Ramos (cell line): ENCODE measurements around the gene GALNT9.
"Not testable (repeated sequence)": the region's sequence is repeated elsewhere in the genome, so short reads cannot be mapped to it uniquely, and the experiment has no call there.

Experiments used
- in situ Hi-C: fragments of 300-500 bp; cut with MboI; formaldehyde crosslinking; loops from one replicate; pipeline ENCODE4 v1.14.3; 2022; ENCODE audit warnings: low sequenced_read_pairs; ENCODE audit not compliant: unreplicated experiment

The GALNT9 gene

DNA sequence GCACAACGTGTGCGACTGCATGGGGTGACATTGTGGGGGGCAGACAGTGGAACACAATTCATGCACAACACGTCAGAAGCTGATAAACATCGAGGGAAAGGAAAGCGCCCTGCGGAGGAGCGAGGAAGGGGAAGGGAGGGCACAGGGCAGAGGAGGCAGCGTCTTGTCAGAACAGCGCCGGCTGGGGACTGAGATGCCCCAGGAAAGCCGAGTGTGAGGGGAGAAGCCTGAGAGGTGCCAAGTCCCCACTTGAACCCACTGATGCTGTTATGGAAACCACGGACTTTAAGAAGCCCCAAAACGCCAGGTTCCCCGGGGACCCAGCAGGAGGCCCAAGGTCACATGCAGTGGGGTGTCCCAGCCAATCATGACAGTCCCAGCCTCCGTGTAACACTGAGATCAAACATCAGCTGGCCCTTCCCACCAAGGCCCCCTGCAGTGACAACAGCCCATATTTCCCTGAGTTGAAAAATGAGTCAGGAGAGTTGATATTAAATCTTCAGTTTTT is 70.0 kb downstream of the GALNT9 start:
- in situ Hi-C loops: no loop called here

DNA sequence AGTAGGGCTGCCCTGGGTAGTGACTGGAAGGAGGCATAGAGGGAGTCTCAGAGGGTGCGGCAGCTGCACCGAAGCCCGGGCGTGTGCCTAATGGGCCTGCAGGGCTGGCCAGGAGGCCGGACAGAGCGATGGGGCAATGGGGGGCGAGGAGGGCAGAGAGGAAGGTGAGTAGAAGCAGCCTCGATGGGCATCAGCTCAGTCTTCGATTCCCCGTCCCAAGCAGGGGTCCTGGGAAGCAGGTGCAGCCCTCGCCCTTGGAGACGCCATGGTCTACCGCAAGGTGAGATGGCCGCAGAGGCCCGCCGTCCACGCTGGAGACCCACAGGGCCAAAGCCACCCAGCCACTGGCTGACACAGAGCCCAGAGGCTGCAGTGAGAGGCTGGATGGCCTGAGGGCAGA is 70.8 kb downstream of the GALNT9 start:
- in situ Hi-C loops: no loop called here

- in situ Hi-C loops: no loop called here
Observed at GRCh38 chr12:132257955-132258490, 71.4 kb downstream of the GALNT9 start.

- in situ Hi-C loops: no loop called here
Observed at GRCh38 chr12:132257206-132257954, 72.0 kb downstream of the GALNT9 start.

- in situ Hi-C loops: no loop called here
Observed at GRCh38 chr12:132256646-132257045, 72.7 kb downstream of the GALNT9 start.

DNA sequence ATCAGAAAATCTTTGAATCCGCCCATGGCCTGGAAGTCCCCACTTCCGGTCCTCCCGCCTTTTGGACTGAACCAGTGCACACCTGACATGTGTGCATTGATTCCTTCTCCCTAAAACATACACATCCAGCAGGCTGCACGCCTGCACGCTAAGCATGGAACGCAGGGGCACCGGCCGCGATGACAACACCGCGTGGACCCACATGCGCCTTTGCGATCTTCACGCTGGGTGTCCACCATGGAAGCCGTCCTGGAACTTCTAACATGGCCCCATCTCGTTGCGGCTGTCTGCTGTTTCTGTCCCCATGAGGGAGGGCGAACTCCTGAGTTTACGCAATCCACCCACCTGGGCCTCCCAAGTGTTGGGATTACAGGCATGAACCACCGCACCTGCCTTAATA is 73.7 kb downstream of the GALNT9 start:
- in situ Hi-C loops: no loop called here

GRCh38 chr12:132253698-132254480 is 75.5 kb downstream of the GALNT9 start:
- in situ Hi-C loops: no loop called here

DNA sequence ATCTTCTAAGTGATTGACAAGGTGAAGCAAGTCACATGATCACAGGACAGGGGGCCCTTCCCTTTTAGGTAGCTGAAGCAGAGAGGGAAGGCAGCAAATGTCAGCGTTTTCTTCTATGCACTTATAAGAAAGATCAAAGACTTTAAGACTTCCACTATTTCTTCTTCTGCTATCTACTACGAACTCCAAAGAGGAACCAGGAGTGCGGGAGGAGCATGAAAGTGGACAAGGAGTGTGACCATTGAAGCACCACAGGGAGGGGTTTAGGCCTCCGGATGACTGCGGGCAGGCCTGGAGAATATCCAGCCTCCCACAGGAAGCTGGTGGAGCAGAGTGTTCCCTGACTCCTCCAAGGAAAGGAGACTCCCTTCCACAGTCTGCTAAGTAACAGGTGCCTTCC is 76.4 kb downstream of the GALNT9 start:
- in situ Hi-C loops: not testable (repeated sequence)

GRCh38 chr12:132251741-132252490 is 77.5 kb downstream of the GALNT9 start:
- in situ Hi-C loops: no loop called here

DNA sequence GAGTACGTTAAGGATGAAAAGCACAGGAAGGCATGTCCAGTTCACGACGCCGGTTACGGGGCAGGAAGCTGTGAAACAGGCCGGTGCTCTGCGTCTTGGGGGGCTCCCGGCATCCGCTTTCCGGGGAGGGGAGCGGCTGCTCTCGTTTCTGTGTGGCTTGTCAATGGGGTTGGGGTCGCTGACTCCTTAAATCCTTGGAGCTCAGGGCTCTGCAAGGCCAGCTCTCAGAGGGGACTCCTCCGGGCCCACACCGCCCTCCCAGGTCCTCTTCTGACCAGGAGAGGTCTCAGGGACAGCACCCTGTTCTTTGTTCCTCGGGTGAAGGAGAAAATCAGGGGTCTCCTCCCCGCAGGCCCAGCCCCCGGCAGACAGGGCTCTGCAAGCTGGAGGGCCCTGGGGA is 78.1 kb downstream of the GALNT9 start:
- in situ Hi-C loops: no loop called here

DNA sequence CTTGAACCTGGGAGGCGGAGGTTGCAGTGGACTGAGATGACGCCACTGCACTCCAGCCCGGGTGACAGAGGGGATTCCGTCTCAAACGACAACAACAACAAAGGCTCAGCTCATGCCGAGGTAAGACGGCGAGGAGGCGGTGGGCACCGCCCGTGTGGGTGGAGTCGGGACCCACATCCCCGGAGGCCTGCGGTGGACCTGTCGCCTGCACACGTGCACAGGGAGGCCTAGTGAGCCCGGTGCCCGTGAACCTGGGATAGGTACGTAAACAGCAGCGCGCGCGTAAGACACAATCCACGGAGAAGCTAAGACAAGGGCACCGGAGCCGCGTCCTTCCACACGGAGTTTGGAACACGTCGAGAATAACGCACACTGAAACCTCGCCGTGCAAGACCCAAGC is 78.7 kb downstream of the GALNT9 start:
- in situ Hi-C loops: no loop called here

DNA sequence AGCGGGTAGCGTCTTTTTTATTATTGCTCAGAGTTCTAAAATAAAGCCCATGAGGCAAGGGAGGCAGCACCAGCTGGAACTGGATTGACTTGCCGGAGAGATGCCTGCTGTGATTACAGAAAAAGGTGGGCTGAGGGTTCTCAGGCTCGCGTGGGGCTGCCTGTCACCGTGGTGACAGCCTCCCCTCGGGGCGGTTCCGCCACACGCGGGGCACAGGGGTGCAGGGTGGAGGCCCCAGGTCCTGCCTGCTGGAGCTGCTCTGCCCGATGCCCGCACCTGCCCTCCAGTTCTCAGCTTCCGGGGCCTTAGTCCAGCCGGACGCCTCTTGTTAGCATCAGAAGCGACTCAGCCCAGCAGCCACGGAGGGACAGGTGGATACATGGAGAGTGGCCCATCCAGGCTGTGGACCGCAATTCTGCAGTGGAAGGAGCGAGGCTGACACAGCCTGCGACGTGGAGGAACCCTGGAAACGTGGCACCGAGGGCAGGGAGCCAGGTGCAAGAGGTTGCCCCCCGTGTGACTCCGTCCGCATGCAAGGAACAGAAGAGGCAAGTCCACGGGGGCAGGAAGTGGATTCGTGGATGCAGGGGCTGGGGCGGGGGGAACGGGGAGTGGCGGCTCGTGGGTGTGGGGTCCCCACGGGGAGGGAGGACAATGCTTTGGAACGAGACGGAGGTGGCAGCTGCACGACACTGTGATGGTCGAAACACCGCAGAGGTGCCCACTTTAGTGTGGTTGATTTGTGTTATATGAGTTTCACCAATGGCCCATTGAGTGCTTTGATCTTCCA is 79.5 kb downstream of the GALNT9 start:
- in situ Hi-C loops: no loop called here

GRCh38 chr12:132248453-132249167 is 80.8 kb downstream of the GALNT9 start:
- in situ Hi-C loops: no loop called here

DNA sequence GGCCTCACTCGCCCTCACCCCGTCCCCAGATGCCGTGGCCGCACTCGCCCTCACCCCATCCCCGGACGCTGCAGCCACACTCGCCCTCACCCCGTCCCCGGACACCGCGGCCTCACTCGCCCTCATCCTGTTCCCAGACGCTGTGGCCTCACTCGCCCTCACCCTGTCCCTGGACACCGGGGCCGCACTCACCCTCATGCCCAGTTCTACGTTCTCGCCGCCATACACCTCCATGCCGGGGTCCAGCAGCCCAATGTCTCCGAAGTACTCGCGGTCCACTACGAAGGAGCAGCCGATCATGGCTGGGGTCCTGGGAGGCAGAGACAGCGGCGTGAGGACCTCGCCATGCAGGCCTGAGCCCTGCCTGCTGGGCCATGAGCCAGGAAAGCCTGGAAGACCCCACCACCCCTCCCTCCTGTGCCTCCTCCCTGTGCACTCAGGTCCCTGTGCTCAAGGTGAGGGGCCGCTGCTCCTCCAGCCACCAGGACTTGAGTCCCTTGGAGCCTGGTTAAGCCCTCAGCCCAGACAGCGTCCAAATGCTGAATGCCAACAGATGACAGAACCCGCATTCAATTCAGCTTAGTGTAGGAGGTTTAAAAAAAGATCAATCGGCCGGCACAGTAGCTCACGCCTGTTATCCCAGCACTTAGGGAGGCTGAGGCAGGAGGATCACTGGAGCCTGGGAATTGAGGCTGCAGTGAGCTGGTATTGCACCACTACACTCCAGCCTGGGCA is 81.5 kb downstream of the GALNT9 start:
- in situ Hi-C loops: no loop called here

DNA sequence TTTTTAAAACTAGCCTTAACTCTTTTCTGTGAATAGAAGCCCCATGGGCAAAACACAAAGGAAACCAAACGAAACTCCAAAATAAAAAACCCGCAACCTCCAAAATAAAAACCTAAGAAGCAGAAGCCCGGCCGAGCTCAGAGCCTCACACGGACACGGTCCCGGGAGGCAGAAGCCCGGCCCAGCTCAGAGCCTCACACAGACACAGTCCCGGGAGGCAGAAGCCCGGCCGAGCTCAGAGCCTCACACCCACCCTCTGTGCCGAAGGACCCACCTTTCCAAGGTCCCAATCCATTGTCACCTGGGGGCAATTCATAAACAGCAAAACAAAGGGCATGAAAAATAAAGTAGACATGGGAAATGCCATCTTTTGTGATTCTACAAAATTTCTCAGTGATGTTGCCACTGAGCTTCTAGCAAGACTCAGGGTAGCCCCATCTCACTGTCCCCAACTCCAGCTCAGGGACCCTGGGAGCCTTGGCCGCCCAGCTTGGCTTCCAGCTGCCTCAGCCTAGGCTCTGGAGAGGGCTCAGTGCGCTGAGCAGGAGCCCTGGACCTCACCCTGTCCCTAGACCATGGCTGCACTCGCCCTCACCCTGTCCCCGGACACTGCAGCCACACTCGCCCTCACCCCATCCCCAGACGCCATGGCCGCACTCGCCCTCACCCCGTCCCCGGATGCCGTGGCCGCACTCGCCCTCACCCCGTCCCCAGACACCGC is 82.2 kb downstream of the GALNT9 start:
- in situ Hi-C loops: no loop called here

GRCh38 chr12:132245521-132246101 is 83.8 kb downstream of the GALNT9 start:
- in situ Hi-C loops: no loop called here

DNA sequence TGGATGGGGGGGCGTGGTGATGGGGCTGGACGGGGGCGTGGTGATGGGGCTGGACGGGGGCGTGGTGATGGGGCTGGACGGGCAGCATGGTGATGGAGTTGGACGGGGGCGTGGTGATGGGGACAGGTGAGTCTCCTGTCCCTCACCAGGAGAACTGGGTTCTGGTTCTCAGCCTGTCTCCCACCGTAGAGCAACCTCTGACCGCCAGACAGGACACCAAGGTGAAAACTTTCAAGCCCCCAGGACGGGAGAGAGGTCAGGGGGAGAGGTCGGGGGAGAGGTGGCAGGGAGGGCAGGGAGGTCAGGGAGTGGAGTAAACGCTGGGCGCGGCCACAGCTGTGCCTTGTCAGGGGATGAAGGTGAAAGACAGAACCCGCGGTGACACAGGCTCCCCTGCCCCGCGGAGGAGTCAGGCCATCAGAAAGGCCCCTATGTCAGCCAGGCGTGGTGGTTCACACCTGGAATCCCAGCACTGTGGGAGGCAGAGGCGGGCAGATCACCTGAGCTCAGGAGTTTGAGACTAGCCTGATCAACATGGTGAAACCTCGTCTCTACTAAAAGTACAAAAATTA is 84.6 kb downstream of the GALNT9 start:
- in situ Hi-C loops: no loop called here
